ENCODE data around the gene NINJ1.

DNA sequence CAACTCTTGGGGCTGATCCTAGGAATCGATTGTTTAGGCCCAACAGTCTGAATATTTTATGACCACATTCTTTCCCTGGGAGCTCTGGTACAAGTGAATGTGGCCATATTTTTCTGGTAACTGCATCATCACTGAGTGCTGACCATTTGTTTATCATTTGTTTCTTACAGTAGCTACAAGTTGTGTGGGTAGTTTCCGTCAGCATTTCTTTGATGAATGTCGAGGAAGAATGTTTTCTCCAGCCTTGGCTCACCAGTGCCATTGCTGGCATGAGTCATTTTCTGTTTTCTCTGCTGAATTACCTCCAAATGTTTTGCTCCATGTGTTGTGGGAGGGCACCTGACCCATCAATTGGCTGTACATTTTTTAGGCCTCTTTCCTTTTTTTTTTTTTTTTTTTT is 52.1 kb downstream of the NINJ1 start:
- TF ChIP-seq CTCF (IDR thresholded peaks at IDR 0.05) (no peak), POLR2A (IDR thresholded peaks at IDR 0.05) (no peak)

Measured in Peyer's patch (tissue), 4 donors.